Dermis lymphatic vessel endothelial cell (primary cell): ENCODE data around the gene FANCB. TPM values are rescaled to one million over a fixed set of nuclear protein-coding genes. Genes with fewer than 3 reads are reported as not detected.

Experiments
- total RNA-seq: library from RNA; depleted of rRNA; stranded (reverse); fragments of >200 nt; gene quantifications from 2 replicates; pipeline ENCODE4 v1.2.1, GENCODE V29; 2014

The FANCB gene
- total RNA-seq = 2.0 and 3.2 TPM in 2 replicates

GRCh38 chrX:14872851-14873675 lies at the start of gene FANCB, which contains the start of gene MOSPD2:
Gene FANCB, minus strand, starts transcription at chrX:14873069. Its CDS starts 7,559 bp downstream, at chrX:14865510.
Gene MOSPD2, plus strand, starts transcription at chrX:14873421. Its CDS starts 108 bp downstream, at chrX:14873529.

Other genes starting within 250 kb of the FANCB start
- gene MOSPD2, start 352 bp upstream of the FANCB start, total RNA-seq = 12.1 and 14.4 TPM in 2 replicates